ENCODE data around the gene CPM. TPM values are rescaled to one million over a fixed set of nuclear protein-coding genes. Genes with fewer than 3 reads are reported as not detected.

The CPM gene
- polyA plus RNA-seq, 1 donor (not counting 4 experiments of a cell fraction or from before 2014, with no cell fraction given), result 2.5 TPM

GRCh38 chr12:68863109-68863770 is 69.7 kb downstream of the CPM start:
- Histone ChIP-seq H4K20me1 (ENCODE audit: control insufficient read depth, extremely low read depth, insufficient read depth, low read length) (no peaks in the 10 kb centered on the region), H3K79me2 (ENCODE audit: control insufficient read depth, insufficient read depth, low read length) (no peaks in the 10 kb centered on the region), H3K9me3 (ENCODE audit: control insufficient read depth, low read depth, low read length) (no peaks in the 10 kb centered on the region), H3K4me3 (ENCODE audit: control insufficient read depth in 2 of 3, extremely low read depth in 1 of 3, insufficient read depth in 2 of 3, low read depth in 1 of 3, low read length in 3 of 3) (no peak overlapping the region), H3K4me1 (ENCODE audit: control insufficient read depth, extremely low read depth, insufficient read depth, low read length) (peaks cover 5% of the 10 kb centered on the region), H3K9me1 (ENCODE audit: control insufficient read depth, extremely low read depth, insufficient read depth, low read length) (no peaks in the 10 kb centered on the region), H3K4me2 (ENCODE audit: control insufficient read depth, extremely low read depth, insufficient read depth, low read depth, low read length) (peak overlapping the region; percentile 40), H2AFZ (ENCODE audit: control insufficient read depth, low read length) (no peak overlapping the region), H3K36me3 (ENCODE audit: control insufficient read depth in 2 of 2, extremely low read depth in 1 of 2, insufficient read depth in 2 of 2, low read length in 2 of 2) (no peaks in the 10 kb centered on the region), H3K27me3 (ENCODE audit: control insufficient read depth, extremely low read depth, insufficient read depth, low read length) (no peaks in the 10 kb centered on the region), H3K27ac (ENCODE audit: control insufficient read depth, insufficient read depth, low read length) (no peak overlapping the region), H3K9ac (ENCODE audit: control insufficient read depth, extremely low read depth, insufficient read depth, low read length) (no peak overlapping the region)
- TF ChIP-seq CTCF (optimal IDR thresholded peaks at IDR 0.05 in 1 of 3, IDR thresholded peaks at IDR 0.05 in 1 of 3, conservative IDR thresholded peaks at IDR 0.05 in 1 of 3; ENCODE audit: extremely low read depth in 1 of 3, insufficient read depth in 2 of 3, low read length in 3 of 3), result no peak
- TF ChIP-seq EZH2 (IDR thresholded peaks at IDR 0.05; ENCODE audit: low read length), result no peak
- no peak for DNase-seq (ENCODE audit: low read depth, low spot score)
- FAIRE-seq, result no peak
- dilution Hi-C loops (cut with MboI; ENCODE audit: extremely low pct_ligation_motif_present, low sequenced_read_pairs), result no loop called here

GRCh38 chr12:68861890-68862289 is 71.1 kb downstream of the CPM start:
- no peak for FAIRE-seq
- no peak for TF ChIP-seq EZH2 (IDR thresholded peaks at IDR 0.05; ENCODE audit: low read length)
- TF ChIP-seq CTCF (optimal IDR thresholded peaks at IDR 0.05 in 1 of 3, IDR thresholded peaks at IDR 0.05 in 1 of 3, conservative IDR thresholded peaks at IDR 0.05 in 1 of 3; ENCODE audit: extremely low read depth in 1 of 3, insufficient read depth in 2 of 3, low read length in 3 of 3), result no peak
- no peak for DNase-seq (ENCODE audit: low read depth, low spot score)
- Histone ChIP-seq H3K4me2 (ENCODE audit: control insufficient read depth, extremely low read depth, insufficient read depth, low read depth, low read length) (no peak overlapping the region), H3K9ac (ENCODE audit: control insufficient read depth, extremely low read depth, insufficient read depth, low read length) (no peak overlapping the region), H3K36me3 (ENCODE audit: control insufficient read depth in 2 of 2, extremely low read depth in 1 of 2, insufficient read depth in 2 of 2, low read length in 2 of 2) (no peaks in the 10 kb centered on the region), H3K4me3 (ENCODE audit: control insufficient read depth in 2 of 3, extremely low read depth in 1 of 3, insufficient read depth in 2 of 3, low read depth in 1 of 3, low read length in 3 of 3) (no peak overlapping the region), H2AFZ (ENCODE audit: control insufficient read depth, low read length) (no peak overlapping the region), H3K79me2 (ENCODE audit: control insufficient read depth, insufficient read depth, low read length) (no peaks in the 10 kb centered on the region), H3K4me1 (ENCODE audit: control insufficient read depth, extremely low read depth, insufficient read depth, low read length) (no peaks in the 10 kb centered on the region), H3K9me1 (ENCODE audit: control insufficient read depth, extremely low read depth, insufficient read depth, low read length) (no peaks in the 10 kb centered on the region), H3K9me3 (ENCODE audit: control insufficient read depth, low read depth, low read length) (no peaks in the 10 kb centered on the region), H3K27ac (ENCODE audit: control insufficient read depth, insufficient read depth, low read length) (no peak overlapping the region), H3K27me3 (ENCODE audit: control insufficient read depth, extremely low read depth, insufficient read depth, low read length) (no peaks in the 10 kb centered on the region), H4K20me1 (ENCODE audit: control insufficient read depth, extremely low read depth, insufficient read depth, low read length) (no peaks in the 10 kb centered on the region)
- dilution Hi-C loops (cut with MboI; ENCODE audit: extremely low pct_ligation_motif_present, low sequenced_read_pairs), result no loop called here

Data from keratinocyte (primary cell).